Coronary artery (tissue), 2 donors: ENCODE results near the gene CHD1.

Experiments used
- DNase-seq: peaks from one replicate; pipeline ENCODE4 v3.0.0-alpha.2; 2017; ENCODE audit warnings: low spot score
- H3K27ac ChIP-seq, 2 donors: fragments of 200-600 bp; sonication (generic); one replicate each; pipeline ENCODE4 v1.5.1; 2016 to 2019
- H3K4me3 ChIP-seq: fragments of 200-600 bp; sonication (generic); 2 replicates; pipeline ENCODE4 v1.5.1; 2016; ENCODE audit warnings: mild to moderate bottlenecking, moderate library complexity
- TF ChIP-seq, protein P1 (sequence below): fragments of 200-600 bp; sonication (generic); IDR thresholded peaks from one replicate; pipeline ENCODE4 v1.5.1; 2019; ENCODE audit warnings: antibody characterized with exemption

Gene CHD1

DNA sequence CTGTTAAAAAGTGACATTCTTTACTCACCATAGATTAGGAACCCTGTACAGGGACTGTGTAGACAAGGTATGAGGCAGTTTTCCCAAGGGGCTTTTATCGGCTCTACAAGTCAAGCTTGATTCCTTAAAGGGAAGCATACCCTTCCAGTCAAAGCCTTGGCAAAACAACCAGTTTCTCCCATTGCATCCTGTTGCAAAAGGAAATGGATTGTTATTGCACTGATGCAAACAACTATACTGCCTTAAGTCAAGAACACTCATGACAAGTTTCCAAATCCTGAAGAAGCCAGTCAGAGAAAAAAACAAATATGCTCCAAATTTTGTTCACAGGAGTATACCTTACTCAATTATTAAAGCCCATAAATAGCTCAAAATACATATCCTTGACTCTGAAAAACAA, 87.9 kb downstream of the CHD1 start:
- Histone ChIP-seq H3K27ac (no peak overlapping the region), H3K4me3 (no peak overlapping the region)
- TF ChIP-seq, protein P1, sequence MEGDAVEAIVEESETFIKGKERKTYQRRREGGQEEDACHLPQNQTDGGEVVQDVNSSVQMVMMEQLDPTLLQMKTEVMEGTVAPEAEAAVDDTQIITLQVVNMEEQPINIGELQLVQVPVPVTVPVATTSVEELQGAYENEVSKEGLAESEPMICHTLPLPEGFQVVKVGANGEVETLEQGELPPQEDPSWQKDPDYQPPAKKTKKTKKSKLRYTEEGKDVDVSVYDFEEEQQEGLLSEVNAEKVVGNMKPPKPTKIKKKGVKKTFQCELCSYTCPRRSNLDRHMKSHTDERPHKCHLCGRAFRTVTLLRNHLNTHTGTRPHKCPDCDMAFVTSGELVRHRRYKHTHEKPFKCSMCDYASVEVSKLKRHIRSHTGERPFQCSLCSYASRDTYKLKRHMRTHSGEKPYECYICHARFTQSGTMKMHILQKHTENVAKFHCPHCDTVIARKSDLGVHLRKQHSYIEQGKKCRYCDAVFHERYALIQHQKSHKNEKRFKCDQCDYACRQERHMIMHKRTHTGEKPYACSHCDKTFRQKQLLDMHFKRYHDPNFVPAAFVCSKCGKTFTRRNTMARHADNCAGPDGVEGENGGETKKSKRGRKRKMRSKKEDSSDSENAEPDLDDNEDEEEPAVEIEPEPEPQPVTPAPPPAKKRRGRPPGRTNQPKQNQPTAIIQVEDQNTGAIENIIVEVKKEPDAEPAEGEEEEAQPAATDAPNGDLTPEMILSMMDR: no peak
- DNase-seq: no peak

- peak overlapping the region; percentile 39 for H3K4me3 ChIP-seq
- H3K27ac ChIP-seq: no peak overlapping the region
- no peak for DNase-seq
- TF ChIP-seq, protein P1: peak; percentile 16
Observed at GRCh38 chr5:98839469-98840383, 89.1 kb downstream of the CHD1 start.

DNA sequence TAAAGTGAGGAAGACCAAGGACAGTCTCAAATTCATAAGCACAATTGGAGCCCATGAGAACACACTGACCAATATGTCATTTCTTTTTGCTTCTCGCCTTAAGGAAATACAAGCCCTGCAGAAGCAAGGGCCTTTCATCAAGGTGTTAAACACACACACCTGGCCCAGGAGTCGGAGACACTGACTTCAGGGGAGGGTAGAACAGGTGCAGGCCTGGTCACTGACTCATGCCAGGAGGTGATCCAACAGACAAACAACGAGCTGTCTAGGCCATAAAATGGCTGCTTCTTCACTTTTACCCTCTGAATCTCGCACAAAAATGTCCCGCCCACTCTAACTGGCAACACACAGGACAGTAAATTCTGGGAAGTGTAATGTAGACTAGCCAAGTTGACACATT, 92.6 kb downstream of the CHD1 start:
- TF ChIP-seq, protein P1: no peak
- no peak overlapping the region for H3K27ac ChIP-seq
- DNase-seq: no peak
- no peak overlapping the region for H3K4me3 ChIP-seq

DNA sequence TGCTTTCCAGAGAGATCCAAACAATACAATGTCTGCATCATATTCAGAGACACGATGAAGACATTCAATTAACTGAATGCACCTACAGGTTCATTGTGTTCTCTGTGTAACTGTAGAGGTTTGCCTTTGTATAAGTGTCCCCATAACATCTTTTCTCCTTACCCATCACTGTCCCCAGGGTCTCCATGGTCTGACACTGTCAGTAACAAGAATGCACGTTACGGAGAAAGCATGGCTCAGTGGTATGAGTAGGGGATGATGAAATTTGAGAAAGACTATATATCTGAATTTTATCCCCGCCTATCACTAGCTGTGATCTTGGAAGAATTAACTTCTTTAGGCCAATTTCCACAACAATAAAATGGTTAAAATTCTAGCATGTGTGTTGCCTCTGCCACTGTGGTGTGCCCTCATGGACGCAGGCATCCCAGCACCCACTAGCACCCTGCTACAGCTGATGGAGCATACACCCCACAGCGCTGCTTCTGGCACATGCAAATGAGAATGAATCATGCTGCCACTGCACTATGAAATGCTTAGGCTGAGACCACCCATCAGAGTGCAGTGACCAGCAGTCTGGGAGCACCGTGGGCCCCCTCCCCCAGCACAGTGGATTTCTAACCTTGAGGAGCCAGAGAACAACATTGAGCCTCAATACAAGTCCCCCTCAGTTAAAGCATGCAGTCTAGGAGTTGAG, 101.1 kb downstream of the CHD1 start:
- TF ChIP-seq, protein P1: no peak
- Histone ChIP-seq H3K4me3 (no peak overlapping the region), H3K27ac (no peak overlapping the region)
- DNase-seq: no peak

DNA sequence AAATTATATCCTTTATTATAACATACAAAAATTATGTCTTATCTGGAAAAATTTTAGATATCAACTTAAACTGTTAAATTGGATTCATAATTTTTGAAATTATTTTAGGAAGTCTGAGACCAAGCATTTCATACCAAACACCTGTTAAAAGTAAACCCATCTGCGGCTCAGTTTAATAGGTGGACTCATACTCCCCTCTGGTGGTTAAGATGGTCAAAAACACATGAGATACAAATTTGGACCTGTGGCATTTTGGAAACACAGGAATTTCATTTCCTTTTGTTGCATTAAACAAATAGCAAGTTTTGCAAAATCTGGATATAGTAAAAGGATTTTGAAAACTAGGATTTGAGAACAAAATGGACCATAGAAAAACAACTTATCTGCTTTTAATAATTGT, 101.6 kb downstream of the CHD1 start:
- no peak for DNase-seq
- TF ChIP-seq, protein P1: no peak
- H3K27ac ChIP-seq: no peak overlapping the region
- H3K4me3 ChIP-seq: no peak overlapping the region

DNA sequence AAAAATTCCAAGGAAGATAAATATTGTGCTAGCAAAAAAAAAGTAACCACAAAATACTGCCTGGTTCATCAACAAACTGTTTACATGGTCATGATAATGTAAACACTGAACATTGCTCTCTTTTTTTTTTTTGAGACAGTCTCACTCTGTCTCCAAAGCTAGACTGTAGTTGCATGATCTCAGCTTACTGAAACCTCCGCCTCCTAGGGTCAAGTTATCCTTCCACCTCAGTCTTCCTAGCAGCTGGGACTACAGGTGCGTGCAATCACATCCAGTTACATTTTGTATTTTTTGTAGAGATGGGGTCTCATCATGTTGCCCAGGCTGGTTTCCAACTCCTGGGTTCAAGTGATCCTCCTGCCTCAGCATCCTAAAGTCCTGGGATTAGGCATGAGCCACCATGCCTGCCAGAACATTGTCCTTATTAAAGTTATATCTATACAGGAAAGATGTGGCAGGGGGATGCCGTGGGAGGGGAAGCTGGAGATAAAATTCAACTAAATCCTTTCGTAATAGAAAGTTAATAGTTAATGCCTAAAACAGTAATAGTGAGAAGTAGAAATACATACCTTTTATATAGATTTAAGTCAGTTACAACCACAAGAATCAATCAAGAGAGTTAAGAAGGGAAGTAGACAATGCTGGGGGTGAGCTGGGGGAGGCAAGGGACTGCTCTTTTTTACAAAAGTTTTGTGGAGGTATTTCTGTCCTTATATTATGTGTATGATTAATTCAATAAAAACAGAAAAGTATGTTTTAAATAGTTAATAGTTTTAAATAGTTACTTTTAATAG, 103.0 kb downstream of the CHD1 start:
- DNase-seq: no peak
- TF ChIP-seq, protein P1: no peak
- H3K27ac ChIP-seq: no peak overlapping the region
- H3K4me3 ChIP-seq: no peak overlapping the region
